Pulmonary artery endothelial cell (primary cell): Measurements from ENCODE around the gene SFRP4. TPM values are rescaled to one million over a fixed set of nuclear protein-coding genes. Genes with fewer than 3 reads are reported as not detected.

Experiments
- total RNA-seq: library from RNA; depleted of rRNA; stranded (reverse); fragments of >200 nt; gene quantifications from 2 replicates; pipeline ENCODE4 v1.2.3, GENCODE V29; 2014

SFRP4 gene
- total RNA-seq, 1 donor from 2014 or later: not detected

Other genes starting within 250 kb of the SFRP4 start
- gene GPR141, start 233.1 kb downstream of the SFRP4 start, total RNA-seq: not detected in 2 replicates
- gene NME8, start 68.2 kb downstream of the SFRP4 start, total RNA-seq: not detected in 2 replicates
- gene EPDR1, start 3.8 kb upstream of the SFRP4 start, total RNA-seq: 0.92 and 4.8 TPM in 2 replicates